Adrenal gland (tissue), 12 donors: ENCODE data around the gene ACSF2. TPM values are rescaled to one million over a fixed set of nuclear protein-coding genes. Genes with fewer than 3 reads are reported as not detected.
"Not testable (repeated sequence)": the region's sequence is repeated elsewhere in the genome, so short reads cannot be mapped to it uniquely, and the experiment has no call there.

Source experiments
- DNase-seq, 7 donors: peaks; one replicate each; pipeline ENCODE4 v3.0.0-alpha.2; 2019 to 2020
- H3K27ac ChIP-seq, 5 donors: fragments of 200-600 bp; sonication (generic) in 4 of 5; 1 replicate in 3 of 5; 2 replicates in 2 of 5; pipeline versions ENCODE4 v1.5.1 to v1.8.0; 2016 to 2020; ENCODE audit warnings: mild to moderate bottlenecking in 1 of 5
- H3K27me3 ChIP-seq: fragments of 200-600 bp; 2 replicates; pipeline ENCODE4 v1.8.0; 2021
- H3K36me3 ChIP-seq, 2 donors: fragments of 200-600 bp; replicated peaks in 1 of 2; 1 replicate in 1 of 2; 2 replicates in 1 of 2; pipeline versions ENCODE4 v1.5.1 to v1.8.0; 2018 to 2022
- H3K4me1 ChIP-seq, 2 donors: fragments of 200-600 bp; replicated peaks in 1 of 2; 1 replicate in 1 of 2; 2 replicates in 1 of 2; pipeline versions ENCODE4 v1.5.1 to v1.8.0; 2018 to 2021
- H3K4me3 ChIP-seq, 4 donors: fragments of 200-600 bp; sonication (generic) in 3 of 4; one replicate each; pipeline ENCODE4 v1.5.1; 2016 to 2018
- H3K9me3 ChIP-seq, 3 donors: fragments of 200-600 bp; sonication (generic) in 1 of 3; replicated peaks in 1 of 3; 1 replicate in 2 of 3; 2 replicates in 1 of 3; pipeline versions ENCODE4 v1.5.1 to v1.8.0; 2016 to 2021
- POLR2A ChIP-seq, 2 donors: fragments of 450-650 bp; IDR thresholded peaks; one replicate each; pipeline ENCODE4 v1.6.1; 2017; ENCODE audit warnings: antibody characterized with exemption in 2 of 2, mild to moderate bottlenecking in 2 of 2, moderate library complexity in 1 of 2
- WGBS, 4 donors: extraction: QIAGEN DNeasy Blood & Tissue Kit in 2 of 4; methylation state at CpG; one replicate each; pipeline versions ENCODE4 v1.1.5 to v1.1.7; 2013 to 2017; 5-methylcytosine and 5-hydroxymethylcytosine counted together
- intact Hi-C, 2 donors: fragments of 100-400 bp; cut with DNase I; formaldehyde crosslinking; loops; one replicate each; pipeline versions ENCODE4 v1.14.1 to v1.15.0; 2022 to 2023
- polyA plus RNA-seq, 3 donors: library from polyadenylated mRNA; stranded (reverse); fragments of 200-250 nt in 2 of 3; fragments of 350-450 nt in 1 of 3; fragmentation: Illumina TruSeq in 1 of 3; extraction: RNeasy Lipid Tissue Mini Kit (QIAGEN cat#74804) in 1 of 3; gene quantifications; one replicate each; pipeline ENCODE4 v1.2.3, GENCODE V29; 2013 to 2014
- total RNA-seq, 9 donors: library from RNA; depleted of rRNA in 4 of 9; stranded (reverse); fragments of >200 nt in 4 of 9; fragments of 120-200 nt in 1 of 9; fragmentation: NEBNext Ultra II Directional in 1 of 9; extraction: Animal tissue kit (Norgen Biotek cat#: 25700) in 1 of 9; gene quantifications; one replicate each; pipeline versions ENCODE4 v1.1.0 to v1.2.4, GENCODE V29; 2013 to 2023
- TF ChIP-seq, protein P1 (sequence below), 6 experiments: fragments of 450-650 bp in 4 of 6; fragments of 200-600 bp in 2 of 6; sonication (generic) in 1 of 6; IDR thresholded peaks; 1 replicate in 5 of 6; 2 replicates in 1 of 6; pipeline versions ENCODE4 v1.5.1 to v1.8.0; 2016 to 2021; ENCODE audit warnings: antibody characterized with exemption in 6 of 6, mild to moderate bottlenecking in 2 of 6, moderate library complexity in 1 of 6
- donor health status: healthy with polysubstance abuse.
- donor health status: Bipolar disorder and iron deficiency.
- donor health status: DM: yes; HTN: yes; CAD: no.
- donor health status: DM: no; HTN: no; CAD: no.
- donor health status: DM: no; HTN: no; CAD: no.
- donor health status: DM: yes; HTN: yes; CAD: no.

The ACSF2 gene
- total and polyA plus RNA-seq, 12 donors = 92.1 to 434 (median 196) TPM

DNA sequence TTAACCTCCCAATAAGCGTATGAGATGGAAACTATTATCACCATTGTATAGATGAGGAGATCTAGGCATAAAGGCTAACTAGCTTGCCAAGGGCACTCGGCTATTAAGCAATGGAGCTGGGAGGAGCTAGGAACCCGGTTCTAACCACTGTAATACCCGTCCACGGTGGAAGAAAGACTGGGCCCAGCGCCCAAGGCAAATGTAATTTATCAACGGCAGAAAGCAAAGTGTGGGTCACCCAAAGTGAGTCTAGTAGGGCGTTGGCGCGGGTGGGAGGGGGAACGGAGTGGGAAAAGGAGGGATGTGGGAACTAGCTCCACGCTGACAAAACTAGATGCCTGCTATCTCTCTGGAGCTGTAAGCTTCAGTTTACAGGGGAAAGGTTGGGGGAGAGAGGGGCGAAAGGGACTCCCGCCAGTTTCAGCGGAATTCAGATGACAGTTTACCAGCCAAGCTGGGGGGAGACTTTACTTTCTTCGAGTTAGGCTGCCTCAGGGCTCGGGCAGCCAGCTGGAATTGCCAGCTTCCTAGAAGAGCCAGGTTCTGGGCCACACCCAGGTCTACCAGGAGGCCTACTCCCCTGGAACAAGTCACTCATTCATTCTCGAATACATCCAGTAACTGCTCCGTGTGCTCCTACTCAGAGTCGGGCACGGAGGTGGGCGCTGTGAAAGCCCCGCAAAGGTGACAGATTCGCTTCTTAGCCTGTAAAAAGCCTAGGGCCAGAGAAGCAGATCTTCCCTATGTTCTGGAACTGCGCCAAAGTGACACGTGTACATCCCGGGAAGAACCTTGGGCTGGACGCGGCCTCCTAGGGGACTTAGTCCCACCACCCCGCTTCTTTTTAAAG, 29.5 kb upstream of the ACSF2 start:
- Histone ChIP-seq H3K4me3 (peak overlapping the region; percentile 46 to 90 (median 69)), H3K4me1 (peaks cover 15 to 30% of the 10 kb centered on the region in 2 donors), H3K27me3 (no peaks in the 10 kb centered on the region), H3K36me3 (peaks cover 0 to 33% of the 10 kb centered on the region in 2 donors), H3K9me3 (no peaks in the 10 kb centered on the region), H3K27ac (peak overlapping the region; percentile 77 to 97 (median 94))
- TF ChIP-seq, protein P1, sequence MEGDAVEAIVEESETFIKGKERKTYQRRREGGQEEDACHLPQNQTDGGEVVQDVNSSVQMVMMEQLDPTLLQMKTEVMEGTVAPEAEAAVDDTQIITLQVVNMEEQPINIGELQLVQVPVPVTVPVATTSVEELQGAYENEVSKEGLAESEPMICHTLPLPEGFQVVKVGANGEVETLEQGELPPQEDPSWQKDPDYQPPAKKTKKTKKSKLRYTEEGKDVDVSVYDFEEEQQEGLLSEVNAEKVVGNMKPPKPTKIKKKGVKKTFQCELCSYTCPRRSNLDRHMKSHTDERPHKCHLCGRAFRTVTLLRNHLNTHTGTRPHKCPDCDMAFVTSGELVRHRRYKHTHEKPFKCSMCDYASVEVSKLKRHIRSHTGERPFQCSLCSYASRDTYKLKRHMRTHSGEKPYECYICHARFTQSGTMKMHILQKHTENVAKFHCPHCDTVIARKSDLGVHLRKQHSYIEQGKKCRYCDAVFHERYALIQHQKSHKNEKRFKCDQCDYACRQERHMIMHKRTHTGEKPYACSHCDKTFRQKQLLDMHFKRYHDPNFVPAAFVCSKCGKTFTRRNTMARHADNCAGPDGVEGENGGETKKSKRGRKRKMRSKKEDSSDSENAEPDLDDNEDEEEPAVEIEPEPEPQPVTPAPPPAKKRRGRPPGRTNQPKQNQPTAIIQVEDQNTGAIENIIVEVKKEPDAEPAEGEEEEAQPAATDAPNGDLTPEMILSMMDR (IDR thresholded peaks at IDR 0.05) = no peak
- peak in 1 of 2 donors; percentile 66 for TF ChIP-seq POLR2A (IDR thresholded peaks at IDR 0.05)
- 2 to 5% (median 4%) methylated on average over 28 to 30 of the region's 30 CpGs for WGBS, 4 donors
- intact Hi-C loops = loop anchor here in 1 of 2 donors (5.0 kb wide), 1 partner anchor 34 kb away; no protein-coding TSS in a partner anchor
- peak; percentile 80 to 95 (median 94) for DNase-seq

DNA sequence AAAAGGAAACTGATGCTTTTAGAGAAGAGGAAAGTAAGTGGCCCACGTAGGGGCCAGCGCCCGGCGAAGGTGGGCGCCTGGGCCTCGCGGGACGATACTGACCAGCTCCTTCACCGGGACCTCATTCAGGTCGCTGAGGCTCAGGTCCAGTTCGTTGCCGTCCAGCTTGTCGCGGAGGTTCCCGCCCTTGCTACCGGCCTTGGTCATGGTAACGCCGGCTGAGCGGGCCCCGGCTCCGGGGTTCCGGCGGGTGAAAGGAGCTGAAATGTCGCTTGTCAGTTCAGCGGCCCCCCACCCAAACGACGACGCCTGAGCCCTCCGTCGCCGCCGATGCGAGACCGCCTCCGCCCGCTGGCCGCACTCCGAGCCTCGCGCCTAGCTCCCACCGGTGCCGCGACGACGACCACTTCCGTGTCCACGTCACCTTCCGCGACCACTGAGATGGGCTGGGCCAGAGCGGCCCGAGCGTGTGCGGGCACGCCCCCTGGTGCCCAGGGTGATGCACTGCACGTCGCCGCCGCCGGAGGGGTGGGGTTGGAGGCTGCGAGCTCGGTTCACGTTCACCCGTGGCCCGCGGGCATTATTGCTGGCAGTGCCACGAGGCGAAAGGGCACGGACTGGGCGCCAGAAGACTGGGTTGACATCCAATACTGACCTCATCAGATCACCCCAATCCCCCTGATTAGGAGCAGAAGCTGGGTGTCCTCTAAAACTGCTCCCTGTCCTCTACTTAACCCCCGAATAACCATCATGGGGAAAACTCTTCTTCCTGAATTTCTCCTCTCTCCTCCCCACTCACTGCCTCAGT, 28.7 kb upstream of the ACSF2 start, which contains the start of gene LRRC59:
LRRC59 (minus strand) TSS at position 413 of the 808 bp plus-strand sequence; CDS start at position 207, 206 bp downstream.
- Histone ChIP-seq H3K4me1 (peaks cover 20 to 33% of the 10 kb centered on the region in 2 donors), H3K9me3 (no peaks in the 10 kb centered on the region), H3K27me3 (no peaks in the 10 kb centered on the region), H3K27ac (peak within 1 kb of the TSS; percentile 77 to 97 (median 94)), H3K36me3 (peaks cover 0 to 25% of the 10 kb centered on the region in 2 donors), H3K4me3 (peak within 1 kb of the TSS; percentile 46 to 90 (median 69))
- 1 to 3% (median 1%) methylated on average over 12 to 70 of the region's 70 CpGs for WGBS, 4 donors
- peak; percentile 75 to 79 for TF ChIP-seq POLR2A (IDR thresholded peaks at IDR 0.05)
- TF ChIP-seq, protein P1 (IDR thresholded peaks at IDR 0.05) = peak; percentile 87 to 98 (median 93)
- peak; percentile 86 to 93 (median 89) for DNase-seq
- intact Hi-C loops = loop anchor here in 1 of 2 donors (5.0 kb wide), 1 partner anchor 35 kb away; no protein-coding TSS in a partner anchor

DNA sequence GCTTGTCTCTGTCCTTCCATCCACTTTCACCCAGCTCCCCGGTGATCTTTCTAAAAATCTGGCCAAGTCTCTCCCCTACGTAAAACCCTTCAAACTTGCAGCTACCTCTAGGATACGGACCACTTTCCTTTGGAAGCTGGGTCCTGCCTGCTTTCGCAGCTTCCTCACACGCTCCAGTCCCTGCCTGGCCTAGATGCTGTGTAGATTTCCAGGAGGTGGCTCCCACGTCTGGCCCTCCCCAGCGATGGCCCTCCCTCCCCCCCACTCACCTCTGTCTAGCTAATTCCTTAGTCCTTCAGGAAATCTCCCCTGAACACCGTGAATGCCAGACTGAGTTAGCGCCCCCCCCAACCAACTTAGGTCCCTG, 28.1 kb upstream of the ACSF2 start:
- Histone ChIP-seq H3K36me3 (peaks cover 0 to 19% of the 10 kb centered on the region in 2 donors), H3K4me3 (peak overlapping the region in 1 of 4 donors; percentile 90), H3K9me3 (no peaks in the 10 kb centered on the region), H3K27me3 (no peaks in the 10 kb centered on the region), H3K27ac (peak overlapping the region in 3 of 5 donors; percentile 91 to 97 (median 96)), H3K4me1 (peaks cover 20 to 33% of the 10 kb centered on the region in 2 donors)
- intact Hi-C loops = loop anchor here in 1 of 2 donors (5.0 kb wide), 1 partner anchor 36 kb away; no protein-coding TSS in a partner anchor
- DNase-seq = no peak
- TF ChIP-seq, protein P1 (IDR thresholded peaks at IDR 0.05) = no peak
- no peak for TF ChIP-seq POLR2A (IDR thresholded peaks at IDR 0.05)
- WGBS, 4 donors = 58 to 62% (median 60%) methylated on average over 9 of the region's 9 CpGs

DNA sequence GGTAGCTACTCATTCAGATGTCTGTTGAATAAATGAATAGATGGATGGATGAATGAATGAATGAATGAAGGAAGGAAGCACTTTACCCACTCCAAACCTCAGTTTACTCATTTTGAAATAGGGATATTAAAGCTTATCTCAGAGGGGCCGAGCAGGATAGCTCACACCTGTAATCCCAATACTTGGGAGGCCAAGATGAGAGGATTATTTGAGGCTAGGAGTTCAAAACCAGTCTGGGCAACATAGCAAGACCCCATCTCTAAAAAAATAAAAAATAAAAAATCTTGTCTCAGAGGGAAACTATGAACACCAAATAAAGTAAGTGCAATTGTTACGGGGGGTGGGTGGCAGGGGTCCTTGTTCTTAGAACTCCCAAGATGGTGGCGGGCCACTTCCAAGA, 27.3 kb upstream of the ACSF2 start:
- not testable (repeated sequence) for H3K4me3 ChIP-seq, DNase-seq, H3K9me3 ChIP-seq, H3K27me3 ChIP-seq, H3K27ac ChIP-seq
- intact Hi-C loops = loop anchor here in 1 of 2 donors (5.0 kb wide), 1 partner anchor 36 kb away; no protein-coding TSS in a partner anchor
- Histone ChIP-seq H3K4me1 (peaks cover 20 to 33% of the 10 kb centered on the region in 2 donors), H3K36me3 (peaks cover 0 to 11% of the 10 kb centered on the region in 2 donors)
- WGBS, 4 donors = 92 to 97% (median 94%) methylated on average over 3 of the region's 3 CpGs

DNA sequence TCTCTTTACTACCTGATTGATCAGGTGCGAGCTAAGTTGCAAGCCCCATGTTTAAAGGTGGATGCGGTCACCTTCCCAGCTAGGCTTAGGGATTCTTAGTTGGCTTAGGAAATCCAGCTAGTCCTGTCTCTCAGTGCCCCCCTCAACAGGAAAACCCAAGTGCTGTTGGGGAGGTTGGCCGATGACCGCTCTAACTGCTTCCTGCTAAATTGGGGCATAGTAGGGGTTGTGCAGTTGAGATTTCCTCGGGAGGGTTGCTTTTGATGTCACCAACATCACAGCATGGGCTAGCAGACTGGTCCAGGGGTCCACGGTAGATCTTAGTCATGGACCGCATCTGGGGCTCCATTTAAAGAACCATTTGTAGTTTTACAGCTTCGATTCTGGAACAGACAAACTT, 26.4 kb upstream of the ACSF2 start:
- peaks cover 20 to 28% of the 10 kb centered on the region in 2 donors for H3K4me1 ChIP-seq
- DNase-seq, H3K27ac ChIP-seq, H3K9me3 ChIP-seq, H3K36me3 ChIP-seq, H3K4me3 ChIP-seq, H3K27me3 ChIP-seq: not testable (repeated sequence)
- WGBS, 4 donors = 92 to 100% (median 94%) methylated on average over 8 of the region's 8 CpGs
- intact Hi-C loops = loop anchor here in 1 of 2 donors (5.0 kb wide), 1 partner anchor 37 kb away; no protein-coding TSS in a partner anchor

DNA sequence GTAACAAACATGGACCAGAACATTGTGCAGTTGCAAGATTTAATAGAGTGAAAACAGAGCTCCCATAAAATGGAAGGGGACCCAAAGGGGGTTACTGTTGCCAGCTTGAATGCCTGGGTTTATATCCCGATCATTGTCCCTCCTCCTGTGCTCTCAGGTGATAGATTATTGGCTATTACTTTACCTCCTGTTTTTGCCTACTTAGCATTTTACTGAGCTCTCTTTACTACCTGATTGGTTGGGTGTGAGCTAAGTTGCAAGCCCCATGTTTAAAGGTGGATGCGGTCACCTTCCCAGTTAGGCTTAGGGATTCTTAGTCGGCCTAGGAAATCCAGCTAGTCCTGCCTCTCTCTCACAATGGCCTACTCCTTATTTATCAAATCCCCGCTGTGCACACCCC, 20.7 kb upstream of the ACSF2 start:
- DNase-seq = not testable (repeated sequence)

More for the DNA sequence above, 20.7 kb upstream of the ACSF2 start:
- H3K27ac ChIP-seq, intact Hi-C loops, H3K27me3 ChIP-seq, H3K9me3 ChIP-seq, H3K36me3 ChIP-seq, H3K4me3 ChIP-seq, H3K4me1 ChIP-seq: not testable (repeated sequence)
- 86 to 89% (median 88%) methylated on average over 4 of the region's 4 CpGs for WGBS, 4 donors
